Peyer's patch (tissue), 4 donors: ENCODE results near the gene USH1C.

ENCODE experiments used
- CTCF ChIP-seq, 6 experiments: fragments of 450-650 bp in 4 of 6; fragments of 200-600 bp in 2 of 6; sonication (generic) in 1 of 6; IDR thresholded peaks; one replicate each; pipeline ENCODE4 v1.5.1; 2017 to 2019; ENCODE audit warnings: antibody characterized with exemption in 6 of 6, mild to moderate bottlenecking in 3 of 6, moderate library complexity in 1 of 6
- POLR2A ChIP-seq, 2 donors: fragments of 450-650 bp; IDR thresholded peaks; one replicate each; pipeline ENCODE4 v1.5.1; 2017; ENCODE audit warnings: antibody characterized with exemption in 2 of 2, mild to moderate bottlenecking in 2 of 2, moderate library complexity in 2 of 2

- TF ChIP-seq CTCF (IDR thresholded peaks at IDR 0.05): no peak
- TF ChIP-seq POLR2A (IDR thresholded peaks at IDR 0.05): no peak
Observed at GRCh38 chr11:17489751-17490150, 54.5 kb downstream of the USH1C start.
